ENCODE results near the gene CFAP73. TPM values are rescaled to one million over a fixed set of nuclear protein-coding genes. Genes with fewer than 3 reads are reported as not detected.
"Not testable (repeated sequence)": the region's sequence is repeated elsewhere in the genome, so short reads cannot be mapped to it uniquely, and the experiment has no call there.

CFAP73 gene
- total RNA-seq, 2 experiments from 2014 or later = 0.16 to 1.0 TPM

- H3K27me3 Mint-ChIP-seq = no peaks in the 10 kb centered on the region
- no peaks in the 10 kb centered on the region for H3K36me3 Mint-ChIP-seq
- H3K27ac Mint-ChIP-seq = no peak overlapping the region
- H3K4me1 Mint-ChIP-seq = peaks cover 9% of the 10 kb centered on the region
- H3K9me3 Mint-ChIP-seq = no peaks in the 10 kb centered on the region
- H3K4me3 Mint-ChIP-seq = no peak overlapping the region
- DNase-seq = no peak
Measured at GRCh38 chr12:113114447-113115178, 34.9 kb upstream of the CFAP73 start.

GRCh38 chr12:113115455-113116126 lies 33.9 kb upstream of the CFAP73 start:
- no peaks in the 10 kb centered on the region for H3K36me3 Mint-ChIP-seq
- no peaks in the 10 kb centered on the region for H3K27me3 Mint-ChIP-seq
- no peak overlapping the region for H3K27ac Mint-ChIP-seq
- DNase-seq = no peak
- no peak overlapping the region for H3K4me3 Mint-ChIP-seq
- H3K4me1 Mint-ChIP-seq = peaks cover 2% of the 10 kb centered on the region
- no peaks in the 10 kb centered on the region for H3K9me3 Mint-ChIP-seq

- Mint-ChIP-seq H3K9me3 (no peaks in the 10 kb centered on the region), H3K4me3 (no peak overlapping the region), H3K36me3 (no peaks in the 10 kb centered on the region), H3K4me1 (no peaks in the 10 kb centered on the region), H3K27me3 (no peaks in the 10 kb centered on the region), H3K27ac (no peak overlapping the region)
- no peak for DNase-seq
Measured at GRCh38 chr12:113116875-113117274, 32.6 kb upstream of the CFAP73 start.

- not testable (repeated sequence) for H3K9me3 Mint-ChIP-seq, H3K4me1 Mint-ChIP-seq, H3K4me3 Mint-ChIP-seq, H3K27me3 Mint-ChIP-seq, H3K36me3 Mint-ChIP-seq, DNase-seq, H3K27ac Mint-ChIP-seq
Measured at GRCh38 chr12:113117684-113118083, 31.8 kb upstream of the CFAP73 start.

- H3K4me3 Mint-ChIP-seq = no peak overlapping the region
- H3K27me3 Mint-ChIP-seq = no peaks in the 10 kb centered on the region
- no peak for DNase-seq
- H3K9me3 Mint-ChIP-seq = no peaks in the 10 kb centered on the region
- H3K36me3 Mint-ChIP-seq = peaks cover 1% of the 10 kb centered on the region
- no peaks in the 10 kb centered on the region for H3K4me1 Mint-ChIP-seq
- no peak overlapping the region for H3K27ac Mint-ChIP-seq
Measured at GRCh38 chr12:113118142-113118541, 31.4 kb upstream of the CFAP73 start.

- H3K36me3 Mint-ChIP-seq = peaks cover 1% of the 10 kb centered on the region
- H3K4me3 Mint-ChIP-seq = no peak overlapping the region
- no peak for DNase-seq
- no peak overlapping the region for H3K27ac Mint-ChIP-seq
- no peaks in the 10 kb centered on the region for H3K4me1 Mint-ChIP-seq
- no peaks in the 10 kb centered on the region for H3K27me3 Mint-ChIP-seq
- H3K9me3 Mint-ChIP-seq = no peaks in the 10 kb centered on the region
Measured at GRCh38 chr12:113119980-113120669, 29.4 kb upstream of the CFAP73 start.

- Mint-ChIP-seq H3K27ac (no peak overlapping the region), H3K4me3 (no peak overlapping the region)
- no peak for DNase-seq
Measured at GRCh38 chr12:113120670-113121370, 28.7 kb upstream of the CFAP73 start.

GRCh38 chr12:113127791-113128199 lies 21.7 kb upstream of the CFAP73 start:
- Mint-ChIP-seq H3K4me3 (no peak overlapping the region), H3K4me1 (peaks cover 3% of the 10 kb centered on the region)

More at GRCh38 chr12:113120670-113121370, 28.7 kb upstream of the CFAP73 start:
- Mint-ChIP-seq H3K36me3 (peaks cover 1% of the 10 kb centered on the region), H3K4me1 (no peaks in the 10 kb centered on the region), H3K9me3 (no peaks in the 10 kb centered on the region), H3K27me3 (no peaks in the 10 kb centered on the region)

GRCh38 chr12:113128802-113129663 lies 20.5 kb upstream of the CFAP73 start:
- no peaks in the 10 kb centered on the region for H3K27me3 Mint-ChIP-seq
- no peaks in the 10 kb centered on the region for H3K9me3 Mint-ChIP-seq
- no peak for DNase-seq
- H3K4me1 Mint-ChIP-seq = peaks cover 3% of the 10 kb centered on the region
- H3K27ac Mint-ChIP-seq = no peak overlapping the region
- no peak overlapping the region for H3K4me3 Mint-ChIP-seq
- H3K36me3 Mint-ChIP-seq = no peaks in the 10 kb centered on the region

More at GRCh38 chr12:113127791-113128199, 21.7 kb upstream of the CFAP73 start:
- H3K27me3 Mint-ChIP-seq = no peaks in the 10 kb centered on the region
- H3K27ac Mint-ChIP-seq = no peak overlapping the region
- DNase-seq = no peak
- peaks cover 1% of the 10 kb centered on the region for H3K36me3 Mint-ChIP-seq
- no peaks in the 10 kb centered on the region for H3K9me3 Mint-ChIP-seq

- Mint-ChIP-seq H3K36me3 (no peaks in the 10 kb centered on the region), H3K27ac (no peak overlapping the region), H3K4me1 (peaks cover 4% of the 10 kb centered on the region), H3K4me3 (no peak overlapping the region), H3K9me3 (no peaks in the 10 kb centered on the region), H3K27me3 (peaks cover 3% of the 10 kb centered on the region)
- DNase-seq = no peak
Measured at GRCh38 chr12:113129664-113130456, 19.7 kb upstream of the CFAP73 start.

- H3K9me3 Mint-ChIP-seq = no peaks in the 10 kb centered on the region
- no peak for DNase-seq
- peaks cover 4% of the 10 kb centered on the region for H3K27me3 Mint-ChIP-seq
- H3K4me1 Mint-ChIP-seq = peaks cover 7% of the 10 kb centered on the region
- H3K4me3 Mint-ChIP-seq = no peak overlapping the region
- no peaks in the 10 kb centered on the region for H3K36me3 Mint-ChIP-seq
- no peak overlapping the region for H3K27ac Mint-ChIP-seq
Measured at GRCh38 chr12:113130457-113131135, 18.9 kb upstream of the CFAP73 start.

- Mint-ChIP-seq H3K27ac (no peak overlapping the region), H3K36me3 (no peaks in the 10 kb centered on the region), H3K9me3 (no peaks in the 10 kb centered on the region), H3K4me1 (peaks cover 16% of the 10 kb centered on the region), H3K4me3 (no peak overlapping the region), H3K27me3 (peaks cover 12% of the 10 kb centered on the region)
- DNase-seq = no peak
Measured at GRCh38 chr12:113131556-113131955, 18.0 kb upstream of the CFAP73 start.

GRCh38 chr12:113133036-113133435 lies 16.5 kb upstream of the CFAP73 start:
- Mint-ChIP-seq H3K4me3 (no peak overlapping the region), H3K27me3 (peaks cover 19% of the 10 kb centered on the region), H3K4me1 (peaks cover 19% of the 10 kb centered on the region), H3K27ac (no peak overlapping the region), H3K36me3 (no peaks in the 10 kb centered on the region), H3K9me3 (no peaks in the 10 kb centered on the region)
- no peak for DNase-seq
